Right lobe of liver (tissue), 6 donors: Measurements from ENCODE around the gene SERPINB13. TPM values are rescaled to one million over a fixed set of nuclear protein-coding genes. Genes with fewer than 3 reads are reported as not detected.

Source experiments
- ATAC-seq, 4 donors: fragments of 200-7000 bp; cut with Tn5 transposase; one replicate each; pipeline ENCODE4 v1.9.1; 2020; ENCODE audit warnings: mild to moderate bottlenecking in 4 of 4, moderate library complexity in 4 of 4
- DNase-seq, 3 donors: peaks; one replicate each; pipeline ENCODE4 v3.0.0-alpha.2; 2020
- H3K27ac ChIP-seq, 3 donors: fragments of 200-600 bp; one replicate each; pipeline ENCODE4 v1.8.0; 2022
- H3K27me3 ChIP-seq, 2 donors: fragments of 200-600 bp; one replicate each; pipeline ENCODE4 v1.8.0; 2022
- H3K36me3 ChIP-seq, 4 donors: fragments of 200-600 bp; sonication (generic) in 1 of 4; one replicate each; pipeline versions ENCODE4 v1.5.1 to v1.8.0; 2017 to 2022; ENCODE audit warnings: control low read depth in 1 of 4
- H3K4me1 ChIP-seq, 4 donors: fragments of 200-600 bp; sonication (generic) in 1 of 4; one replicate each; pipeline versions ENCODE4 v1.5.1 to v1.8.0; 2017 to 2022; ENCODE audit warnings: control low read depth in 1 of 4
- H3K4me3 ChIP-seq, 3 donors: fragments of 200-600 bp; one replicate each; pipeline ENCODE4 v1.8.0; 2022
- H3K9me3 ChIP-seq, 4 donors: fragments of 200-600 bp; sonication (generic) in 1 of 4; one replicate each; pipeline versions ENCODE4 v1.5.1 to v1.8.0; 2017 to 2022; ENCODE audit warnings: control low read depth in 1 of 4
- CTCF ChIP-seq, 4 donors: fragments of 200-600 bp in 3 of 4; fragments of 450-650 bp in 1 of 4; IDR thresholded peaks; one replicate each; pipeline versions ENCODE4 v1.5.1 to v1.8.0; 2016 to 2022; ENCODE audit warnings: antibody characterized with exemption in 4 of 4, mild to moderate bottlenecking in 2 of 4
- POLR2A ChIP-seq: fragments of 450-650 bp; IDR thresholded peaks from one replicate; pipeline ENCODE4 v1.6.1; 2017; ENCODE audit warnings: antibody characterized with exemption, mild to moderate bottlenecking
- WGBS: methylation state at CpG from one replicate; pipeline ENCODE4 v1.1.6; 2018; ENCODE audit warnings: low coverage, low lambda C conversion rate; ENCODE audit not compliant: insufficient coverage; ENCODE audit errors: missing lambda C conversion rate; 5-methylcytosine and 5-hydroxymethylcytosine counted together
- intact Hi-C, 2 donors: fragments of 100-400 bp; cut with DNase I; formaldehyde crosslinking; loops; one replicate each; pipeline versions ENCODE4 v1.11.2 to v1.14.1; 2022
- total RNA-seq, 6 experiments: library from RNA; depleted of rRNA in 2 of 6; stranded (reverse); fragments of >200 nt in 2 of 6; fragmentation: NEBNext Ultra II Directional in 3 of 6; extraction: Animal tissue kit (Norgen Biotek cat#: 25700) in 3 of 6; gene quantifications; one replicate each; pipeline versions ENCODE4 v1.1.0 to v1.2.4, GENCODE V29; 2016 to 2023
- donor health status: DM: no; HTN: yes; CAD: no.
- donor health status: DM: no; HTN: no; CAD: no.
- donor health status: DM: no; HTN: no; CAD: no.
- donor health status: DM: no; HTN: yes; CAD: no.
- donor health status: DM: no; HTN: yes; CAD: no.

SERPINB13 gene
- total RNA-seq, 6 experiments from 2014 or later: not detected

- no peaks in the 10 kb centered on the region for H3K4me1 ChIP-seq
- TF ChIP-seq CTCF (IDR thresholded peaks at IDR 0.05) (no peak), POLR2A (no peak)
- no peak overlapping the region for H3K4me3 ChIP-seq
- 33% methylated on average over 2 of the region's 2 CpGs for WGBS
- intact Hi-C loops: no loop called here
- no peak for ATAC-seq
- no peaks in the 10 kb centered on the region for H3K36me3 ChIP-seq
- H3K27ac ChIP-seq: no peak overlapping the region
- no peaks in the 10 kb centered on the region for H3K27me3 ChIP-seq
- DNase-seq: no peak
- H3K9me3 ChIP-seq: no peaks in the 10 kb centered on the region
Observed at GRCh38 chr18:63579616-63580015, 7.5 kb upstream of the SERPINB13 start.

DNA sequence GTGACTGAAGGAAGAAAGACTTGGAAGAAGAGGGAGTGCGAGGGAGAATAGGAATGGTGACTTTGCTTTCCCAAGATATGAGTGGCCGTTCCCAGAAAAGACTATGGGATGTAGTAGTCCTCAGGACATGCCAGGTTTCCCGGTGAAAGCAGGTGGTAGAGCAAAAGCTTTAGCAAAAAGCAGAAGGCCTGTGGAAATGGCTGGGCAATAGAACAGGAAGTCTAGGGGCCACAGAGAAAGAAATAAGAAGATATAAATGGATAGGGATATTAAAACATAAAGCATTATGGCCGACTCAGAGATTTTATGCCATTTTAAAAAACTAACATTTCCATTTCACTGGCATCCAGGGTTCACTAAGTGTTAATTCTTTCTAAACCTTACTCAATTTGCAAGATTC, 1.2 kb upstream of the SERPINB13 start:
- H3K36me3 ChIP-seq: no peaks in the 10 kb centered on the region
- ATAC-seq (no peak), DNase-seq (no peak)
- H3K27ac ChIP-seq: no peak overlapping the region
- H3K27me3 ChIP-seq: no peaks in the 10 kb centered on the region
- no peaks in the 10 kb centered on the region for H3K9me3 ChIP-seq
- WGBS: 48% methylated on average over 3 of the region's 4 CpGs
- TF ChIP-seq CTCF (IDR thresholded peaks at IDR 0.05): no peak
- no peak for TF ChIP-seq POLR2A
- intact Hi-C loops: no loop called here
- H3K4me1 ChIP-seq: no peaks in the 10 kb centered on the region
- H3K4me3 ChIP-seq: no peak overlapping the region

DNA sequence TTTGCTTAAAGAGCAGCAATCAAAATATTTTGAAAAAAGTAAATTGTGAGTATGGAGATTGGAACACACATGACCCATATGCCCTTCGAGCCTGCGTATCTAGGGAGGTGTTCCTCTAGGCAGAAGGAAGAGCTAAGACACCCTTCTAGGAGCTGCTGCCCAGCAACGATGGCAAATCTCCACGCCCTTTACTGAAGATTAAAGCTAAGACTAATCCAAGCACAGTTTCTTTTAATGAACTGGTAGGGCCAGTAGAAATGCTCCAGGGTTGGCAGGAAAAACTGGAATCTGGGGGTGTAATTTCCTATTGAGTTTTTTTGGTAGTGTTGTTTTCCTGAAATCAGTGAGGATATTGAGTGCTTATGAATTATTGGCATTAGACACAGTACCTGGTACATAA, 712 bp upstream of the SERPINB13 start:
- DNase-seq (no peak), ATAC-seq (no peak)
- TF ChIP-seq CTCF (IDR thresholded peaks at IDR 0.05): no peak
- TF ChIP-seq POLR2A: no peak
- H3K36me3 ChIP-seq: no peaks in the 10 kb centered on the region
- no peak overlapping the region for H3K27ac ChIP-seq
- no peak overlapping the region for H3K4me3 ChIP-seq
- no peaks in the 10 kb centered on the region for H3K9me3 ChIP-seq
- intact Hi-C loops: no loop called here
- WGBS: 66% methylated on average over 4 of the region's 4 CpGs
- H3K4me1 ChIP-seq: no peaks in the 10 kb centered on the region
- H3K27me3 ChIP-seq: no peaks in the 10 kb centered on the region

- Histone ChIP-seq H3K9me3 (no peaks in the 10 kb centered on the region), H3K4me3 (no peak overlapping the region), H3K4me1 (no peaks in the 10 kb centered on the region), H3K27ac (no peak overlapping the region), H3K36me3 (no peaks in the 10 kb centered on the region), H3K27me3 (no peaks in the 10 kb centered on the region)
- WGBS: 50% methylated on average over 5 of the region's 5 CpGs
- TF ChIP-seq CTCF (IDR thresholded peaks at IDR 0.05): no peak
- TF ChIP-seq POLR2A: no peak
- intact Hi-C loops: no loop called here
- no peak for DNase-seq
- no peak for ATAC-seq
Observed at GRCh38 chr18:63588909-63589308, 1.8 kb downstream of the SERPINB13 start.

- intact Hi-C loops: no loop called here
- Histone ChIP-seq H3K36me3 (no peaks in the 10 kb centered on the region), H3K27ac (no peak overlapping the region), H3K4me1 (no peaks in the 10 kb centered on the region), H3K9me3 (no peaks in the 10 kb centered on the region), H3K4me3 (no peak overlapping the region), H3K27me3 (no peaks in the 10 kb centered on the region)
- 100% methylated on average over 1 of the region's 2 CpGs for WGBS
- TF ChIP-seq CTCF (IDR thresholded peaks at IDR 0.05) (no peak), POLR2A (no peak)
- ATAC-seq (no peak), DNase-seq (no peak)
Observed at GRCh38 chr18:63590373-63590772, 3.2 kb downstream of the SERPINB13 start.
